H1 (cell line): ENCODE data around the gene NEFH.

ENCODE experiments used
- CEBPB ChIP-seq: IDR thresholded peaks from 2 replicates; pipeline ENCODE4 v1.6.1; 2012; ENCODE audit warnings: low read depth, low read length
- CHD2 ChIP-seq: IDR thresholded peaks from 2 replicates; pipeline ENCODE4 v1.6.1; 2012; ENCODE audit warnings: low read length, improper control_type of control experiment
- EGR1 ChIP-seq: IDR thresholded peaks from 2 replicates; pipeline ENCODE4 v1.6.1; 2011; ENCODE audit warnings: low read depth, low read length, borderline replicate concordance
- EZH2 ChIP-seq: fragments of 200-600 bp; sonication (generic); IDR thresholded peaks from 2 replicates; pipeline ENCODE4 v1.7.1; 2012; ENCODE audit warnings: low read depth, mild to moderate bottlenecking, moderate library complexity, low read length, inconsistent platforms; ENCODE audit not compliant: severe bottlenecking
- FOSL1 ChIP-seq: IDR thresholded peaks from 2 replicates; pipeline ENCODE4 v1.6.1; 2011; ENCODE audit warnings: mild to moderate bottlenecking, low read depth, low read length, moderate library complexity; ENCODE audit not compliant: insufficient read depth
- HDAC2 ChIP-seq, 2 experiments: fragments of 300-600 bp in 1 of 2; sonication (generic) in 1 of 2; IDR thresholded peaks; 2 replicates each; pipeline ENCODE4 v1.6.1; 2011 to 2012; ENCODE audit warnings: low read depth in 2 of 2, low read length in 2 of 2, mild to moderate bottlenecking in 2 of 2, moderate library complexity in 2 of 2, borderline replicate concordance in 1 of 2, inconsistent platforms in 1 of 2
- POLR2A ChIP-seq, 2 experiments: IDR thresholded peaks; 1 replicate in 1 of 2; 2 replicates in 1 of 2; pipeline ENCODE4 v1.6.1; 2011; ENCODE audit warnings: low read depth in 2 of 2, low read length in 2 of 2, mild to moderate bottlenecking in 2 of 2; ENCODE audit errors: control extremely low read depth in 1 of 2
- POLR2AphosphoS5 ChIP-seq: IDR thresholded peaks from 2 replicates; pipeline ENCODE4 v1.6.1; 2011; ENCODE audit warnings: low read depth, low read length
- RFX5 ChIP-seq: IDR thresholded peaks from 2 replicates; pipeline ENCODE4 v1.6.1; 2011; ENCODE audit warnings: low read depth, low read length, improper control_type of control experiment, borderline replicate concordance
- TAF1 ChIP-seq: IDR thresholded peaks from 2 replicates; pipeline ENCODE4 v1.6.1; 2011; ENCODE audit warnings: mild to moderate bottlenecking, low read depth, low read length
- TBP ChIP-seq: IDR thresholded peaks from 2 replicates; pipeline ENCODE4 v1.6.1; 2011; ENCODE audit warnings: low read depth, low read length, improper control_type of control experiment
- TF ChIP-seq, protein P1 (sequence below), 3 experiments: IDR thresholded peaks; 1 replicate in 2 of 3; 2 replicates in 1 of 3; pipeline versions ENCODE4 v1.5.1 to v1.6.1; 2011; ENCODE audit warnings: low read length in 3 of 3, mild to moderate bottlenecking in 3 of 3, inconsistent platforms in 2 of 3, low read depth in 1 of 3, moderate library complexity in 1 of 3; ENCODE audit not compliant: insufficient read depth in 1 of 3; ENCODE audit errors: control extremely low read depth in 1 of 3
- TF ChIP-seq, protein P2 (sequence below): IDR thresholded peaks from 2 replicates; pipeline ENCODE4 v1.6.1; 2012; ENCODE audit warnings: inconsistent platforms

DNA sequence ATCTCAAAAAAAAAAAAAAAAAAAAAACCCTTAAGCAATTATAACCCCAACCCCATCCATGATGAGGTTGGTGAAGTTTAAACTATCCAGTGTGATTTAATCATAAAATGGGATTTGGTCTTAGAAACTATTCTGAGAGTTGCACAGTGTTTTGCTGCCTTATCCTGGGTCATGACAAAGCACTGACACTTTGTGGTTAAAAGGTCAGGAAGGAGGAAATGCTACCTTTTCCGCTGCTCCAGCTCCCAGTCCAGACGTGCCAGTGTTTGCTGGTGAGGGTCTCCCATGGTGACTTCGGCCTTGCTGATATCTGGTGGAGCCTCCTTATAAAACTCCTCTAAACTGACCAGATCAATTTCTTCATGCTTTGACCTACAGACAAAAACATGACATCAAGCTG, 59.1 kb downstream of the NEFH start:
- TF ChIP-seq POLR2A (IDR thresholded peaks at IDR 0.05; ENCODE audit: control extremely low read depth in 1 of 2, low read depth in 2 of 2, low read length in 2 of 2): no peak
- TF ChIP-seq, protein P1, sequence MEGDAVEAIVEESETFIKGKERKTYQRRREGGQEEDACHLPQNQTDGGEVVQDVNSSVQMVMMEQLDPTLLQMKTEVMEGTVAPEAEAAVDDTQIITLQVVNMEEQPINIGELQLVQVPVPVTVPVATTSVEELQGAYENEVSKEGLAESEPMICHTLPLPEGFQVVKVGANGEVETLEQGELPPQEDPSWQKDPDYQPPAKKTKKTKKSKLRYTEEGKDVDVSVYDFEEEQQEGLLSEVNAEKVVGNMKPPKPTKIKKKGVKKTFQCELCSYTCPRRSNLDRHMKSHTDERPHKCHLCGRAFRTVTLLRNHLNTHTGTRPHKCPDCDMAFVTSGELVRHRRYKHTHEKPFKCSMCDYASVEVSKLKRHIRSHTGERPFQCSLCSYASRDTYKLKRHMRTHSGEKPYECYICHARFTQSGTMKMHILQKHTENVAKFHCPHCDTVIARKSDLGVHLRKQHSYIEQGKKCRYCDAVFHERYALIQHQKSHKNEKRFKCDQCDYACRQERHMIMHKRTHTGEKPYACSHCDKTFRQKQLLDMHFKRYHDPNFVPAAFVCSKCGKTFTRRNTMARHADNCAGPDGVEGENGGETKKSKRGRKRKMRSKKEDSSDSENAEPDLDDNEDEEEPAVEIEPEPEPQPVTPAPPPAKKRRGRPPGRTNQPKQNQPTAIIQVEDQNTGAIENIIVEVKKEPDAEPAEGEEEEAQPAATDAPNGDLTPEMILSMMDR (IDR thresholded peaks at IDR 0.05; ENCODE audit: control extremely low read depth in 1 of 3, insufficient read depth in 1 of 3, low read depth in 1 of 3, low read length in 3 of 3): no peak
- no peak for TF ChIP-seq TAF1
- no peak for TF ChIP-seq CHD2
- no peak for TF ChIP-seq EZH2
- TF ChIP-seq, protein P2, sequence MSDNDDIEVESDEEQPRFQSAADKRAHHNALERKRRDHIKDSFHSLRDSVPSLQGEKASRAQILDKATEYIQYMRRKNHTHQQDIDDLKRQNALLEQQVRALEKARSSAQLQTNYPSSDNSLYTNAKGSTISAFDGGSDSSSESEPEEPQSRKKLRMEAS: no peak
- no peak for TF ChIP-seq EGR1
- TF ChIP-seq HDAC2 (IDR thresholded peaks at IDR 0.05; ENCODE audit: borderline replicate concordance in 1 of 2, low read depth in 2 of 2, low read length in 2 of 2): no peak
- TF ChIP-seq CEBPB: no peak
- no peak for TF ChIP-seq TBP
- no peak for TF ChIP-seq POLR2AphosphoS5
- TF ChIP-seq FOSL1: no peak
- no peak for TF ChIP-seq RFX5
